Cardiac atrium fibroblast (primary cell): ENCODE data around the gene DRAM2. TPM values are rescaled to one million over a fixed set of nuclear protein-coding genes. Genes with fewer than 3 reads are reported as not detected.

ENCODE experiments used
- total RNA-seq: library from RNA; depleted of rRNA; stranded (reverse); fragments of >200 nt; gene quantifications from 2 replicates; pipeline ENCODE4 v1.2.3, GENCODE V29; 2015

The DRAM2 gene
- total RNA-seq, result 66.6 and 74.0 TPM in 2 replicates

GRCh38 chr1:111139956-111140679 lies at the start of gene DRAM2, which contains the start of gene CEPT1:
DRAM2 (minus strand) TSS chr1:111140093; CDS start chr1:111131554, 8,539 bp downstream.
CEPT1 (plus strand) TSS chr1:111140223; CDS start chr1:111147715, 7,492 bp downstream.

Other genes with a start within 250 kb of the DRAM2 start
- 9.4 and 12.3 TPM in 2 replicates for gene LRIF1, start 176.2 kb downstream of the DRAM2 start, total RNA-seq
- 24.0 and 31.8 TPM in 2 replicates for gene CEPT1, start 130 bp upstream of the DRAM2 start, total RNA-seq
- 3.7 and 4.9 TPM in 2 replicates for gene DENND2D, start 60.6 kb upstream of the DRAM2 start, total RNA-seq
- gene CHI3L2, start 87.6 kb upstream of the DRAM2 start, total RNA-seq, result 4.9 and 46.3 TPM in 2 replicates
- gene CHIA, start 150.8 kb upstream of the DRAM2 start, total RNA-seq, result not detected in 2 replicates